NOMO-1 treated with DMSO at 0.1 percent for 48 hours (cell line): Measurements from ENCODE around the gene DDX41.
"Not testable (repeated sequence)": the region's sequence is repeated elsewhere in the genome, so short reads cannot be mapped to it uniquely, and the experiment has no call there.

Source experiments
- DNase-seq: peaks from one replicate; lab custom pipeline; 2025; ENCODE audit not compliant: unreplicated experiment; lab: John Stamatoyannopoulos, UW

Gene DDX41

DNA sequence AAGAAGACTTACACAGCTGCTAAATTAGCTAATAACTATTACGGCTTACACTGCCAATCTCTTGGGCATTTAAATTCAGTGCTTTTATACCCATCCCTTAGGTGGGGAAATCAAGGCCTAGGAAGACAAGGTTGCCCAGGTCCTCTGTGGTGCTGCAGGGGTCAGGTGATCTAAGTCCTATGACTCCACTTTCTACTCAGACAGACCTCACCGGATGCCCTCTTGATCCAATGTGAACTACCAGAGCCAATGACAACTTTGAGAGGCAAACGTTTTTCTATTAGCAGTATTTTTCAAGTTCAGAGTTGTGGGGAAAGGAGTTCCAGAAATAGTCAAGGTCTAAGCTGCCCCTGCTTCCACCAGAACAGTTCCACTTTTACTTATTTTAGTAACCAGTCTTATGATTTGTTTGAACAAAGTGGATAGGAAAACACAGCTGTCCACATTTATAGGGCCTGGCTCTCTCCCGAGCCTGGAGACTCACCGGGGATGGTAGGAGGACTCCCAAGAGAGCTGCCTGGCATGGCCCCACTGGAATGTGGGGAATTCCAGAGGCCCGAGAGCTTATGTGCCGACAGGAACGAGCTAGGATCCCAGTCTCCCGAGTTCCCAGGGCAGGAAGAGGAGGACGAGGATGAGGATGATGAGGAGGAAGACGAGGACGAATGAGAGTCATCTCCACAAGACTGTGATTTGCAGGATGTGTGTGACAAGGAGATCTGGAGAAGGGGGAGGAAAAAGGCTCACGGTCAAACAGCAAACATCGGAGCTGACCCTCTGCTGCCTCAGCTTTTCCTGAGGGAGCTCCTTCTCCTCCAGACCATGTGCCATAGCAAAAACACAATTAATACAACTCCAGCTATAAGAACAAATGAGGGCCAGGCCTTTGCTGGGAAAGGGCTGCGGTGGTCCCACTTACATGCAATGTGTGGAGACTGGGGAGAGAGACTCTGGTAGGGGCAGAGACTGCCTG is 20.9 kb upstream of the DDX41 start:
- no peak for DNase-seq

DNA sequence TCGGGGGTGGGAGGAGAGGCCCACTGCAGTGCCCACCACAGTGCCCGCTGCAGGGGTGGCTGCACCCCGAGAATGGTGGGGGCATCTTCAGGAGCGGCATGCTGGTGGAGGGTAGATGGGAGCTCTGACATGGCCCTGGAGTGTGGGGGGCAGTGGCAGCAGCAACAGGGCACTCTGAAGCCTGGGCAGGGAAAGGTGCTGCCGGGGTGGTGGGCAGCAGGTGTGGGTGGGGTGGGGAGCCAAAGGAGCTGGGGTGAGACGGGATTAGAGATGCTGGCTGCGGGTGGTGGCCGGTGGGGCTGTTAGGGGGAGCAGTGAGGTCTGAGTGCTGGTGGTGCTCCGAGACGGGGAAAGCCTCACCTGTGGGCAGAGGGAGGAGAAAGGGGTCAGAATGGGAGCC is 19.6 kb upstream of the DDX41 start:
- DNase-seq: no peak

DNA sequence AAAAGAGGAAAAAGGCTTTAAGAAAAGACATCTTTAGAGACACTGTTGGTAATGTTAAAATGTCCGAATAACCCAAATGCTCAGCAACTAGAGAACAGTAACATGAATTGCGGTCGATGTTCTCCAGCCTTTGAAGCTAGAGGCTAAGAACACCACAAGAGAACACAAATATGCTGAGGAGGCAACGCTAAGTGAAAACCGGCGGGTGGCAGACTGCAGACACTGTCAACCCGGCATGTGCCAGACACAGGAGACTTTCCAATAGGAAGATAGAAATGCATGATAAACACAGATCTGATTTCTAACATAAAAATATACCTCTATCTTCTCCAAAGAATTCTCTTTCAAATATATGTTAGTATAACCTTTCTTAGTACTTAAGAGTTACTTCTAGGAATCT is 18.4 kb upstream of the DDX41 start:
- DNase-seq: no peak

DNA sequence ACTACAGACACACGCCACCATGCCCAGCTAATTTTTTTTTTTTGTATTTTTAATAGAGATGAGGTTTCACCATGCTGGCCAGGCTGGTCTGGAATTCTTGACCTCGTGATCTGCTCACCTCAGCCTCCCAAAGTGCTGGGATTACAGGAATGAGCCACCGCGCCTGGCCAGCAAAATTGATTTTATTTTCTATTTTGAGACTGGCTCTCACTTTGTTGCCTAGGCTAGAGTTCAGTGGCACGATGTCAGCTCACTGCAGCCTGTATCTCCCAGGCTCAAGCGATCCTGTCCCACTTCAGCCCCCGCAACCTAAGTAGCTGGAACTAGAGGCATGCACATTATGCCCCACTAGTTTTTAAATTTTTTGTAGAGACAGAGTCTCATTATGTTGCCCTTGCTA is 17.7 kb upstream of the DDX41 start:
- DNase-seq: not testable (repeated sequence)

DNA sequence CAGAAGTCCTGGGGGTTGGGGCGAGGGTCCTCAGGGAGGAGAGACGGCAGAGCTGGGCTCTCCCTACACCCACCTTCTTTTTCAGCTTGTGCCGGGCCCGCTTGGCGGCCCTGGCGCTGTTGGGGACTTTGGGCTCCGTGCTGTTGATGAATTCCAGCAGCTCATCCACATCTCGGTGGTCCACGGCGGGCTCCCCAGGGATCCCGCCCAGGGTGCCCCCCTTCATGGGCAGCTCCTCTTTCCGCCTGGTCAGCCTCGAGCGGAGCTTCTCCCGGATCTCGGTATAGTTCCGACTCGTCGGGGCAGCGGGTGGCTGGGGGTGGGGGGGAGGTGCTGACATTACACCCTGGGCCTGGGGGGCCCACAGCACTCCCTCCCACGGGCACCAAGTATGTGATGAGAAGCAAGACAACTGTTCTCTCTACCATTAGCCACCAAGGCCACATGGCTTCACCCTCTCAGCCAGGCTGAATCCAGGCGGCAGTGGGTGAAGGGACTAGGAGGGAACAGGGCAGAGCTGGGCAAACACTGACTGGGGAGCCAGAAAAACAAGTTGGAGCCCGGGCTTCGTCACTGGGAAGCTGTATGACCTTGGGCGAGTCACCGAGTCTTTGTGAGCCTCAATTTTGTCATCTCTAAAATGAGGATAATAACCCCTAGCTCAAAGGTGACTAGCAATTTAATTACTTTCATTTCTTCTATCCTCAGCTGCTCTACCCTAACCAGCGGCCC is 14.6 kb upstream of the DDX41 start:
- no peak for DNase-seq

DNA sequence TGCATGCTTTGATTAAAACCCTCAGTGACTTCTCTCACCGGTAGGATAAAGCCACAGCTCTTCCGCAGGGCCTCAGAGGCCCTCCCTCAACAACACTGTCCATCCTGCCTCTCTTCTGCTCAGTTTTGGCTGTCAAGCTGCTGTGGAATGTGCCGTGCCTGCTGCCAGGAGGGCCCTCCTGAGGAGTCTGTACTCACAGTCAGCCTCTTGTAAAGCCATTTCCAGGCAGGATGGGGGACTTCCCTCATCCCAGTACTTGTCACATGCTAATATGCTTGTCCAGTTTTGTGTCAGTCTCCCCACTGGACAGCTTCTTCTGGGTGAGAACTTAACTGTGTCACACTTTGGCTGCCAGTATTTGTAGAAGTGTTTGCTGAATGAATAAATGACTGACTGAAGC is 13.9 kb upstream of the DDX41 start:
- no peak for DNase-seq

DNA sequence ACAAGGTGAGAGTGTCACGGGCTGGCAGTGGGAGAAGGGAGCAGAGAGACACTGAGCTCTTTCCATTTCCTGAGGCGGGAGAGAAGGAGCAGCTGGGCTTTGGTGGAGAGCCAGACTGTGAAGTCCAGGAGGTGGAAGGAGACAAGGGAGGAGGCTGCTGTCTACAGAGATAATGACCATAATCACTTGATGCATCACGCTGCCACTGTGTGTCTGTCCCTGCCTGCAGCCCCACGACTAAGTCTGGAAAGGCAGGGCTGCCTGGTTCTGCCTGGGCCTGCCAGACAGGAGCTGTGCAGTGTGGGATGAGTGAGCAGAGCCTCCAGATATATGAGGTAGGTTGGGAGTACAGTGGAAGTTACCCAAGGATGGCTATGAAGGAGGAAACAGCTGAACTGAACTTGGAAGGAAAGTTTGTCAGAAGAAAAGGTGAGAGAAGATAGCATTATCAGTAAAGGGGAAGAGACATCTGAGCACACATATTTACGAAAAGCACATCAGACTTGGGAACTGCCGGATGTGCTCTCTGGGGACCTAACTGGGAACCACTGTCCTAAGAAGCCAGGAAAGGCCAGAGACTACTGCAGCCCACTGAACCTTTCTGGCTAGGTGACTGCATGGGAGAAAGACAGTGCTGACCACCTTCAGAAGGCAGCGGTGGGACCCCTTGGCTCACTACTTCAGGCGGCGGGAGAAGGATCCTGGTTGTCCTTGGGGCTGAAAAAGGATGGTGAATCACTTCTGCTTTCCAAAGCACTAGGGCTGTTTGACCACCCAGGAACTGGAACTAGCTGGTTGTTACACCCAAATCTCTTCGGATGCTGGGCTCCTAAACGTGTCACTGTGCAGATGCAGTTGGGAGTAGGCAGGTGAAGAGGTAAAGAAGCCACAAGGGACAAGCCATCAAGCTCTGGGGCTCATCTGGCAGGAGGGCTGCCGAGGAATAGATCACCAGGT is 12.8 kb upstream of the DDX41 start:
- no peak for DNase-seq

DNA sequence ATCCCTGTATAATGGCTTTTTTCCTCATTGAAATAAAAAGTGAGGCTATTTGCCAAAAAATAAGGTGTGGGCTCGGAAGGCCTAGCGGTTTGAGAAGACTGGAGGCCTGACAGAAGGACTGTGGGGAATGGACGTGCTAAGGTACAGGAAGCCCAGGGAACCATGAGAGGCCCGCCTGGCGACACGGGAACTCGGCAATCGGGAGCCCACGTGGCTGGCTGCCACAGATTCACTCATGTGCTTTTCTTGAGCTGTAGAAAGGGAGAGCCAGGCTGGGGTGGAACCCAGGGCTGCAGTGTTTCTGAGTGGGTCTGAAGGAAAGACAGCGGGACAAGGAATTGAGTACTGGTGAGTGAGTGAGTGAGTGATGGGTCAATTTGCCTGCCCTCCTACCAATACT is 11.9 kb upstream of the DDX41 start:
- DNase-seq: no peak

DNA sequence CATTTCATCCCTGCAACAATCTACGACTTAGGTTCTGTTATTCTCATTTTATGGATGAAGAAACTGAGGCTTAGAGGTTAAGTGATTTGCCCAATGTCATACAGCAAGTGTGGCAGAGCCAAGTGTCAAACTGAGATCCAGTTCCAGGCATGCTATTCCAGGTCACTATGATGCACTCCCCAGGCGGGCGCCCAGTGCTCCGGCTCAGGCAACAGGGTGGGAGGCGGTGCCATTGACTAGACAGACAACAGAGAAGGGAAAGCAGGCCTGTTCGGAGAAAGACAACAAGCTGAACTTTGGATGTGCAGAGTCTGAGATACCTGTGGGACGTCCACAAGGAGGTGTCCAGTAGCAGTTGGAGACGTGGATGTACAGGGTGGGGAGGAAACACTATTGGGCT is 10.8 kb upstream of the DDX41 start:
- no peak for DNase-seq

DNA sequence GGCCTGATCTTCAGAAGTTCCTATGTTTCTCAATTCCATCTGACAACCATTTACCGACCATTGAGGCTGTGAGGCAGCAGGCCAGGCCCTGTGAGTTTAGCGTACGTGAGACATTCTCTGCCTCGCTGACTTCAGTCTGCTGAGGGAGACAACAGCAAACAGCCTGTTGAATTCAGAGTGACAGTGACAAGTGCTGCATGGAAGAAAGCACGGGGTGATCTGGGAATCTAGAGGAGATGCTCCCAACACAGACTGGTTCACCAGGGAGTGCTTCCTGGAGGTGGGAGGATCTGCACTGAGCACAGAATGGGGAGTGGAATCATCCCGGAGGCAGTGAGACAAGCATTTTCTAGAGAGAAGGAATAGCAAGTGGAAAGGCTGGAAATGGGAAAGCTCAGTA is 10.0 kb upstream of the DDX41 start:
- no peak for DNase-seq

DNA sequence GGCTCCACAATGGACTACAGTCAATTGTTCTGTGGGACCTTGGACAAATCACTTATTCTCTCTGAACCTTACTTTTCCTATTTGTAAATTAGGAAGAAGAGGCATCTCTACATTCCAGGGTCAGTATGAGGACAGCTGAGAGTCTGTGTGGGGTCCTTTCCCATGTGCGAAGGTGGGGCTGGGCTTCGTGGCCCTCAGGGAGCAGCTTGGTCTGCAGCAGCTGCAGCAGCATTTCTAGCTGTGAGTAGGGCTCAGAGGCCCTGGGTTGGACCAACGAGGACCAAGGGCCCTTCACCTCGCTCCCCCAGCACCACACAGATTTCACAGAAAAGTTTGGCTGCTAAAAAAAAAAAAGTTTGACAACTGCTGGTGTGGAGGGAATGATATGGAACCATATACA is 9.4 kb upstream of the DDX41 start:
- DNase-seq: no peak

DNA sequence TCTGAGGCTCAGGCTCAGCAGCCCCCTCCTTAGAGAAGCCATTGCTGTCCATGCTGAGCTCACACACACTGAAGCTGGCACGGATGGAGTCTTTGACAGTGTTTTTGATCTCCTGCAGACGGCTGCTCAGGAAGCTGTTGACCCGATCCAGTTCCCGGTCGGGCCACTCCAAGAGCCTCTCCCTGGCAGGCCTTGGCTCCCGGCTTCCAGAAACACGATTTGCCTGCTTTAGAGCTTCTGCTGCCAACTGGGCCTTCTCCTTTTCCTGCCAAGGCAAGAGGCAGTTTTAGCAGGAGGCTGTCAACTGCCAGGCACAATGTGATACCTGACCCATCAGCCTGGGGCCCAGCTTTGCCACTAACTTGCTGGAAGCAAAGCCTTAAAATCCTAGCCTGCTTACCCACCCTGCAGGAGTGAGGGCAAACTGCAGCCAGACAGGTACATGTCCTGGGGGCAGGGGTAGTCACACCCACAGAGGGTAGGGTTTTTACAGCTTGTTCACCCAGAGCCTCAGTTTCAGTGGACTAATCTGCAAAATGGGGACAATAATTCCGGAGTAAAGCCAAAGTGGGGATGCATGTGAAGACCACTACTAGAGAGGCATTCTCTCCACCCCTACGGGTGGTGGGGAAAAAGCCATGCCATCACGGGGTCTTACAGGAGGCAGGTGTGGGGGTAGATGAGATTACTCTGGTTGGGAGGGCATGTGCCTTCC is 8.3 kb upstream of the DDX41 start:
- DNase-seq: no peak

DNA sequence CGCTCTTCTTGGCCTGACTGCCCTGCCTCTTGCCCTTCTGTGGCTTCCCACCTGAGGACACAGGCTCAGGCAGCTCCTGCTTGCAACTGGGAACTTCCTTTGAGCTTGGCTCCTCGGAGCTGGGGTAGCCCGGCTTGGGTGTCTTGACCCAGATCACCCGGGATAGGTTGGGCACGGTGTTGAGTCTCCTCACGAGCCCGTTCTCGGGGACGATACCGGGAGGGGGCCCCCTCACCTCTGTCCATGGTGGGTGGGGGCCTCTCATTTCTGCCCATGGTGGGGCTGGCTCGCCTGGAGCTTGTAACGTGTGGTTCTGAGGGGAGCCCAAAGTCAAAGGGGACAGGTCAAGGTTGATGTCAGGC is 7.8 kb upstream of the DDX41 start:
- DNase-seq: no peak

DNA sequence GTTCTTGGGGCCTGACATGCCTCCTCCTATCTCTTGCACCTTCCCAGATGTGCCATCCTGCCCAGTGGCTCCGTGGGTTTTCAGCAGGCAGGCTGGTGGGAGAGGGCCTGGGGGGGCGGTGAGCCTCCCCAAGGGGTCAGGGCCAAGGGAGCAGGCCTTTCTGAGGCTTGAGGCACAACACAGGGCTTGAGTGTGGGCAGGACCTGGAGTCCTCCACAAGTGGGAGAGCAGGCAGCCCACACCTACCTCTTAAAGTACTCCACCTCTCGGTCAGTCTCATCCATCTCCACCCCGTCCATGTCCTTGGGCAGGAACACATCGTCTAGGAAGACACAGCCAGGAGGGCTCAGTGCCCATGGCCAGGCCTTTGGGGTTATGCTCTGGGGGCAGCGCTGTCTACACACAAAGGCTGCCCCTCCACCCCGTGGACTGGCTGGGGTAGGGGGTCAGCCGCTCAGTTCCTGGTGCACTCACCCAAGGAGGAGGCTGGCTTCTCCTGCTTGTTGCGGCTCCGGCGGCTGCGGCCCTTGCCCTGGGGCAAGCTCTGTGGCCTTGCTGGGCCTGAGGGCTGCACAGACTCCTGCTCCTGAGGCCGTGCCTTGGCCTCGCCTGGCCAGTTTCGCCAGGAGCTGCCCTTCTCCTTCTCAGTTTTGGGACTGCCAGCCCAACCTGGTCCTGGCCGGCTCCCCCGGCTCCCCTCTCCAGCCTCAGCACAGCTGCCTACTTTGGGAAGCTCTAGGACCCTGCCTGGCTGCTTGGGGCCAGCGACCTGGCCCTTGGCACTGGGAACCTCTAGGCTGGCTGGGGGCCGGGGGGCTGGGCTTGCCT is 7.2 kb upstream of the DDX41 start:
- no peak for DNase-seq

DNA sequence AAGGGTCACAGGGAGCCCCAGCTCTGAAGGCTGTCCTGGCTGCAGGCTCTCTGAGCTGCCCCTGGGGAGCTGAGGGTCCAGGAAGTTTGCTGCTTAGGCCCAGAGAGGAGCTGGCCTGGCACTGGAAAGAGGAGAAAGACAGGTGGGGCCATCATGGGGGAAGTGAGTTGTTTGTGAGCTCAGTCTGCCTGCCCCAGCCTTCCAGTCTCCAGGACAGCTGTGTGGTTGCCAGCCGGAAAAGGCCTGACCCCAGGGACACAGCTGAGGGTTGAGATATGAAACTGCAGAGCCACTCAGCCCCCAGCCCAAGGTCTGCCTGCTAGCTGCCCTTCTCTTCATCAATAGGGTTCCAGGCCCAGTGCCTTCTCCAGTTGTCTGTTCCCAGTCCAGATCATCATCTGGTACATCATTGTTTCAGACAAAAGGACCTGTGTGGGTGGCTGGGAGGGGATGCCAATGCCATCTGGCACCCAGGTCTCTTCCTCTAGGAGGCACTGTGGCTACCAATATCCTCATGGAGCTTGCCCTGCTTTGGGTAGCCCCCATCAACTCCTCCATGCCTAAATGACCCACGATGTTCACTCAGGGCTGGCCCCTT is 4.3 kb upstream of the DDX41 start:
- DNase-seq: no peak

DNA sequence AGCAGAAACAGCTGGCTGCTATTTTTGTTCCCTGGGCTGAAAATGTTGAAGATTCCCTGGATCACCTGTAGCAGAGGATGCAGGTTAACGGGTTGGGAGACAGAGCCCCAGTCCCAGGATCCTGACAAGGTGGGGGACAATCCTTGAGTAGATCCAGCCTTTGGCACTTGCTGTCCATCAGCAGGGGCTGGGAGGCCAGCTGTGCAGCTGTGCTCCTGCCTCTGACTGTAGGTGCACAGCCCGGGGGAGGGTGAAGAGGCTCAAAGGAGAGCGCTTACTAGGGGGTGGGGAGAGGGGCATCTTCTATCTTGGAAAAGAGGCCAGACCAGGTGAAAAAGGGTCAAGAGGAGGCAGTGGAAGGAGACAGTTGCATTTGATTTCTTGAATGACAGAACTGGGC is 3.5 kb upstream of the DDX41 start:
- no peak for DNase-seq

DNA sequence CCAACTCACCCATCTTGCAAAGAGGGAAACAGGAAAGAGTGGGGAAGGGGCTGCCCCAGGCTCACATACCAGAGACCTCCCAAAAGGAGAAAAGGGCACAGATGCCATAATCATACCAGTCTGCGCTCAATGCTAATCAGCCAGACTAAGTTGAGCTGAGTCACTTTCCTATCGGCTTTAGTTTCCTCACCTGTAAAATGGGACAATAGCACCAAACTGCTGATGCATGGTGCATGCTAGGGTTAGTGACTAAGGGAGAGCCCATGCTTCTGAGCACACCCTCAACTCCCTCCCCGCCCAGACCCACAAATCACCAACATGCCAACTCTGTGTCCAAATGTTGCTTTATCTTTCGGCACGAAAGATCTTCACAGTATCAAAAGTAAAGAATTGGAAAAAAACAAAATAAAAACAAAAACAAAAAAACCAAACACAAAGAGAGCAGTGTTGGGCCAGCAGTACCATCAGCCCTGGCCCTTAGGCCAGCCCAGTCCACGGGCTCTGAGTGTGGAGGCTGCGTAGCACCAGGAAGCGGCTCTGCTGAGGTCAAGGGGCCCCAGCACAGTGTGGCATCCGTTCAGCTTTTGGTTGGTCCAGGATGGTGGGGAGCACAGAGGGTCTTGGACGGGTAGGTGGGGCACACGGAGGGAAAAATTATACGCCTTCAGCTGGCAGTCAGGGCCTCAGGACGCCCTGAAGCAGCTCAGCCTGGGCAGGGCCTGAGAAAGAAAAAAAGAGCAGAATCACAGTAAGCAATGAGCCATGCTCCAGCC is 2.9 kb upstream of the DDX41 start:
- no peak for DNase-seq

DNA sequence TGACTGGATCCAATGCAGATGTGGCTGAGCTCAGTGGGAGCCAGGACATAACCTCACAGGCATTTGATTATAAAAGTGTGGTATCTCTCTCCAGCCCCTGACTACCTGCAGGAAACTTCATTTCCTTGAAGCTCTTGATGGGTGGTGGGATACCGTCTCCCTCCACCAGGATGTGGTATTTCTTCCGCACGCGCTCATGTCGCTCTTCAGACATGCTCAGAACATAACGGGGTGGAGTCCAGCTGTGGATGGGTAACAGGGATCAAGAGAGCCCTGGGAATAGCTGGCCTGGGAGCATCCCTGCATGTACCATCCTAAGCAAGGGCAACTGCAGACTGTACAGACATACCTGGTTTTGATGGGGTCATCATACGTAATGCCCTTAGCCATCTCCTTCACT is 1.2 kb downstream of the DDX41 start:
- DNase-seq: no peak

DNA sequence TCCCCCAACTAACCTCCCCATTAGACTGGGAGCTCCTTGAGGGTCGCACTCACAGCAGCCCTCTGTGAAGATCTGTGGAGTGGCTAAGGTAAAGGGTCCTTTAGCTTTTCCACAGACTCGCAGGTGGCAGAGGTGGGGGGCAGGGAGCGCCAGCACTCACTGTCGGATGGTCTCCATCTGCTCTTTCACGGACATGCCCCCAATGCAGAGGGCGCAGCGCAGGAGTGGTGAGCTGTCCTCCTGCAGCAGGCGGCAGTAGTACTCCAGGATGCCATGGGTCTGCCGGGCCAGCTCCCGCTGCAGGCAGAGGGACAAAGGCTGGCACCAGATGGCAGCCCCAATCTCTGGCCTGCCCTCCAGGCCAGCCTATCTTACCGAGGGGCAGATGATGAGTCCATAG is 2.2 kb downstream of the DDX41 start:
- DNase-seq: no peak
